H1 (cell line): ENCODE results near the gene ACOT7. TPM values are rescaled to one million over a fixed set of nuclear protein-coding genes. Genes with fewer than 3 reads are reported as not detected.

Experiments used
- BACH1 ChIP-seq: IDR thresholded peaks from 2 replicates; pipeline ENCODE4 v1.6.1; 2012; ENCODE audit warnings: low read length, improper control_type of control experiment
- BRCA1 ChIP-seq: IDR thresholded peaks from 2 replicates; pipeline ENCODE4 v1.6.1; 2012; ENCODE audit warnings: low read depth, low read length, improper control_type of control experiment
- CBX8 ChIP-seq: fragments of 300-800, 300-1000 bp; sonication (generic); IDR thresholded peaks from 2 replicates; pipeline ENCODE4 v1.7.1; 2016; ENCODE audit warnings: low read depth, low read length, borderline replicate concordance
- CEBPB ChIP-seq: IDR thresholded peaks from 2 replicates; pipeline ENCODE4 v1.6.1; 2012; ENCODE audit warnings: low read depth, low read length
- CHD2 ChIP-seq: IDR thresholded peaks from 2 replicates; pipeline ENCODE4 v1.6.1; 2012; ENCODE audit warnings: low read length, improper control_type of control experiment
- CREB1 ChIP-seq: IDR thresholded peaks from 2 replicates; pipeline ENCODE4 v1.6.1; 2012; ENCODE audit warnings: inconsistent platforms
- EP300 ChIP-seq, 2 experiments: IDR thresholded peaks; 1 replicate in 1 of 2; 2 replicates in 1 of 2; pipeline ENCODE4 v1.6.1; 2011 to 2012; ENCODE audit warnings: low read depth in 2 of 2, low read length in 2 of 2, mild to moderate bottlenecking in 2 of 2, borderline replicate concordance in 1 of 2, inconsistent platforms in 1 of 2, moderate library complexity in 1 of 2
- HDAC6 ChIP-seq: IDR thresholded peaks from one replicate; pipeline ENCODE4 v1.7.1; 2012; ENCODE audit warnings: low read depth, mild to moderate bottlenecking, inconsistent platforms, low read length, moderate library complexity
- JUN ChIP-seq: IDR thresholded peaks from 2 replicates; pipeline ENCODE4 v1.6.1; 2011; ENCODE audit warnings: low read depth, mild to moderate bottlenecking, improper control_type of control experiment, low read length
- MAFK ChIP-seq: IDR thresholded peaks from 2 replicates; pipeline ENCODE4 v1.6.1; 2012; ENCODE audit warnings: low read depth, mild to moderate bottlenecking, improper control_type of control experiment, low read length
- NANOG ChIP-seq: IDR thresholded peaks from 2 replicates; pipeline ENCODE4 v1.6.1; 2011; ENCODE audit warnings: low read length, low read depth, mild to moderate bottlenecking, inconsistent platforms; ENCODE audit not compliant: insufficient read depth, poor library complexity, severe bottlenecking
- POLR2A ChIP-seq, 2 experiments: IDR thresholded peaks; 1 replicate in 1 of 2; 2 replicates in 1 of 2; pipeline ENCODE4 v1.6.1; 2011; ENCODE audit warnings: low read depth in 2 of 2, low read length in 2 of 2, mild to moderate bottlenecking in 2 of 2; ENCODE audit errors: control extremely low read depth in 1 of 2
- RAD21 ChIP-seq, 2 experiments: IDR thresholded peaks in 1 of 2; conservative IDR thresholded peaks in 1 of 2; 2 replicates each; pipeline ENCODE4 v1.6.1; 2011; ENCODE audit warnings: low read depth in 2 of 2, low read length in 2 of 2, improper control_type of control experiment in 1 of 2, inconsistent platforms in 1 of 2, mild to moderate bottlenecking in 1 of 2, moderate library complexity in 1 of 2
- RNF2 ChIP-seq: fragments of 200-900, 300-1000 bp; sonication (generic); IDR thresholded peaks from 2 replicates; pipeline ENCODE4 v1.7.1; 2016; ENCODE audit warnings: borderline replicate concordance, low read depth, mild to moderate bottlenecking, antibody characterized with exemption, low read length; ENCODE audit not compliant: poor library complexity, severe bottlenecking; ENCODE audit errors: missing control alignments
- SAP30 ChIP-seq: fragments of 300-600 bp; sonication (generic); IDR thresholded peaks from 2 replicates; pipeline ENCODE4 v1.7.1; 2012; ENCODE audit warnings: low read length, moderate library complexity, mild to moderate bottlenecking, inconsistent platforms; ENCODE audit not compliant: insufficient read depth, insufficient replicate concordance
- SUZ12 ChIP-seq: fragments of 200-600 bp; sonication (generic); IDR thresholded peaks from 2 replicates; pipeline ENCODE4 v1.6.1; 2012; ENCODE audit warnings: mild to moderate bottlenecking, inconsistent platforms, low read length, moderate library complexity, mixed read lengths
- TCF12 ChIP-seq: IDR thresholded peaks from 2 replicates; pipeline ENCODE4 v1.6.1; 2011; ENCODE audit warnings: low read depth, mild to moderate bottlenecking, low read length
- ZNF274 ChIP-seq: IDR thresholded peaks from 2 replicates; pipeline ENCODE4 v1.7.0; 2012; ENCODE audit warnings: low read length, borderline replicate concordance; ENCODE audit errors: extremely low read depth
- polyA plus RNA-seq, 7 experiments: library from polyadenylated mRNA; depleted of rRNA in 3 of 7; stranded (reverse) in 5 of 7; unstranded in 2 of 7; fragments of >200 nt in 5 of 7; fragments of 200-250 nt in 2 of 7; gene quantifications; 1 replicate in 5 of 7; 2 replicates in 1 of 7; 4 replicates in 1 of 7; pipeline versions ENCODE4 v1.2.1 to v1.2.3, GENCODE V29; 2011 to 2013; ENCODE audit warnings: missing spikeins in 2 of 7, mixed read lengths in 2 of 7
- total RNA-seq: library from RNA; stranded (reverse); fragmentation: NEBNext Ultra II Directional; extraction: Animal tissue kit (Norgen Biotek cat#: 25700); gene quantifications from 2 replicates; pipeline ENCODE4 v1.2.1, GENCODE V29; 2021
- TF ChIP-seq, protein P1 (sequence below), 3 experiments: IDR thresholded peaks; 1 replicate in 2 of 3; 2 replicates in 1 of 3; pipeline versions ENCODE4 v1.5.1 to v1.6.1; 2011; ENCODE audit warnings: low read length in 3 of 3, mild to moderate bottlenecking in 3 of 3, inconsistent platforms in 2 of 3, low read depth in 1 of 3, moderate library complexity in 1 of 3; ENCODE audit not compliant: insufficient read depth in 1 of 3; ENCODE audit errors: control extremely low read depth in 1 of 3
- TF ChIP-seq, protein P2 (sequence below): IDR thresholded peaks from 2 replicates; pipeline ENCODE4 v1.6.1; 2012; ENCODE audit warnings: low read length, inconsistent platforms

ACOT7 gene
- total and polyA plus RNA-seq, 2 of the 8 experiments (the other 6 are each of a cell fraction or from before 2014, with no cell fraction given): 151 to 214 TPM

DNA sequence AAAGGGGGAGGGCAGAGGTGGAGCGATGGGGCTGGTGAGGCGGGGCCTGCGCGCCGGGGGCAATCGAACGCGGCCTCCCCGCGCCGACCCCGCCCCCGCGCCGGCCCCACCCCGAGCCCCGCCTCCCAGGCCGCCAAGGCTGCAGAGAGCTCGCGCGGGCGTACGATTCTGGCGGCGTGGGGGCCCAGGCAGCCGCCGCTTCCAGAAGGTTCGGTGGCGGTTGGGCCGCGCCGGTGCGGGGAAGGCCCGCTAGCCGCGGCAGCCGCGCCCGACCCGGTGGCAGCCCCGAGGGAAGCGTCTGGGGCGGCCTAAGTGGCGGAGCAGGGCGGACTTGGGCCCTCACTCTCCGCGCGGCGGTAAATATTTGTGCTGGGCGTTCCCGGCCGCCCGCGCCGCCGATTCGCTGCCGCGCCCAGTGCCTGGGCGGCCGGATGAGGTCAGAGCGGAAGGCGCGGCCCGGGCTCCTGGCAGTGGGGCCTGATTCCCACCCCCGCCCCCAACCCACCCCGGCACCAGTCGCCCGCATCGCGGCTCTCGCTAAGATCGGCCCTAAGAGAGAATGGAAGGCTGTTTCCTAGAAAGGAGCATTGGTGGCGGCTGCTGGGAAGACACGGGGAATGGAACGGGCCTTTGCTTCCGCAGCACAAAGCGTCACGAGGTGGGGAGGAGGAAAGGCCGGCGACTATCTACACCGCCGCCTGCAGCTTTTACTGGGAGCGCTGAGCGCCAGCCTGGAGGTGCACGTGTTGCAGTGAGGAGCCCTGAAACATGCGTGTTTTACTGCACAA lies at the start of gene ACOT7 (continued):
- TF ChIP-seq, protein P1, sequence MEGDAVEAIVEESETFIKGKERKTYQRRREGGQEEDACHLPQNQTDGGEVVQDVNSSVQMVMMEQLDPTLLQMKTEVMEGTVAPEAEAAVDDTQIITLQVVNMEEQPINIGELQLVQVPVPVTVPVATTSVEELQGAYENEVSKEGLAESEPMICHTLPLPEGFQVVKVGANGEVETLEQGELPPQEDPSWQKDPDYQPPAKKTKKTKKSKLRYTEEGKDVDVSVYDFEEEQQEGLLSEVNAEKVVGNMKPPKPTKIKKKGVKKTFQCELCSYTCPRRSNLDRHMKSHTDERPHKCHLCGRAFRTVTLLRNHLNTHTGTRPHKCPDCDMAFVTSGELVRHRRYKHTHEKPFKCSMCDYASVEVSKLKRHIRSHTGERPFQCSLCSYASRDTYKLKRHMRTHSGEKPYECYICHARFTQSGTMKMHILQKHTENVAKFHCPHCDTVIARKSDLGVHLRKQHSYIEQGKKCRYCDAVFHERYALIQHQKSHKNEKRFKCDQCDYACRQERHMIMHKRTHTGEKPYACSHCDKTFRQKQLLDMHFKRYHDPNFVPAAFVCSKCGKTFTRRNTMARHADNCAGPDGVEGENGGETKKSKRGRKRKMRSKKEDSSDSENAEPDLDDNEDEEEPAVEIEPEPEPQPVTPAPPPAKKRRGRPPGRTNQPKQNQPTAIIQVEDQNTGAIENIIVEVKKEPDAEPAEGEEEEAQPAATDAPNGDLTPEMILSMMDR (IDR thresholded peaks at IDR 0.05; ENCODE audit: control extremely low read depth in 1 of 3, insufficient read depth in 1 of 3, low read depth in 1 of 3, low read length in 3 of 3): no peak
- TF ChIP-seq, protein P2, sequence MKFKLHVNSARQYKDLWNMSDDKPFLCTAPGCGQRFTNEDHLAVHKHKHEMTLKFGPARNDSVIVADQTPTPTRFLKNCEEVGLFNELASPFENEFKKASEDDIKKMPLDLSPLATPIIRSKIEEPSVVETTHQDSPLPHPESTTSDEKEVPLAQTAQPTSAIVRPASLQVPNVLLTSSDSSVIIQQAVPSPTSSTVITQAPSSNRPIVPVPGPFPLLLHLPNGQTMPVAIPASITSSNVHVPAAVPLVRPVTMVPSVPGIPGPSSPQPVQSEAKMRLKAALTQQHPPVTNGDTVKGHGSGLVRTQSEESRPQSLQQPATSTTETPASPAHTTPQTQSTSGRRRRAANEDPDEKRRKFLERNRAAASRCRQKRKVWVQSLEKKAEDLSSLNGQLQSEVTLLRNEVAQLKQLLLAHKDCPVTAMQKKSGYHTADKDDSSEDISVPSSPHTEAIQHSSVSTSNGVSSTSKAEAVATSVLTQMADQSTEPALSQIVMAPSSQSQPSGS: no peak
- TF ChIP-seq BRCA1 (no peak), HDAC6 (no peak), SUZ12 (no peak), CREB1 (no peak), EP300 (IDR thresholded peaks at IDR 0.05; ENCODE audit: borderline replicate concordance in 1 of 2, low read depth in 2 of 2, low read length in 2 of 2) (no peak), RNF2 (no peak), JUN (no peak), RAD21 (IDR thresholded peaks at IDR 0.05 in 1 of 2, conservative IDR thresholded peaks at IDR 0.05 in 1 of 2; ENCODE audit: low read depth in 2 of 2, low read length in 2 of 2) (no peak), SAP30 (no peak), TCF12 (no peak), POLR2A (IDR thresholded peaks at IDR 0.05; ENCODE audit: control extremely low read depth in 1 of 2, low read depth in 2 of 2, low read length in 2 of 2) (peak in 1 of 2 experiments; percentile 52; a peak in 1 of 3 replicates), BACH1 (no peak), ZNF274 (no peak), MAFK (no peak), CBX8 (no peak), CEBPB (no peak), CHD2 (no peak), NANOG (no peak)
